HepG2 (cell line): ENCODE data around the gene RNF222. TPM values are rescaled to one million over a fixed set of nuclear protein-coding genes. Genes with fewer than 3 reads are reported as not detected.

ENCODE experiments used
- ATAC-seq: fragments of 200-7000 bp; cut with Tn5 transposase; 3 replicates; pipeline ENCODE4 v1.9.1; 2020; ENCODE audit warnings: mild to moderate bottlenecking, moderate library complexity
- BruUV-seq: library from RNA; stranded (reverse); fragments of 400-500 nt; replicated peaks from 2 replicates; lab custom pipeline; 2021; lab: Mats Ljungman, UMichigan
- CTCF ChIA-PET: fragments of 300-600 bp; formaldehyde crosslinking; extraction: SDS; loops from one replicate; lab custom pipeline; 2021; ENCODE audit warnings: low total read pairs, inconsistent platforms, low intra/inter-chr PET ratio; lab: Yijun Ruan, JAX
- POLR2A ChIA-PET: fragments of 350-600 bp; sonication (Branson Sonifier 250); formaldehyde crosslinking; loops from one replicate; lab custom pipeline; 2020; ENCODE audit warnings: antibody characterized with exemption, inconsistent platforms; lab: Yijun Ruan, JAX
- DNase-seq: peaks from one replicate; pipeline ENCODE4 v3.0.0-alpha.2; 2015; ENCODE audit warnings: low spot score
- FAIRE-seq: peaks from 3 replicates; lab custom pipeline; 2011; peaks lifted over from hg19 to GRCh38; lab: Jason Lieb, UNC
- H2AFZ ChIP-seq: one replicate; pipeline ENCODE4 v1.6.1; 2011; ENCODE audit warnings: low read length, inconsistent platforms
- H3K27ac ChIP-seq: fragments of 300-600 bp; 3 replicates; pipeline ENCODE4 v1.8.0; 2011; ENCODE audit warnings: mixed run types, mild to moderate bottlenecking, mixed read lengths, low read length, inconsistent platforms; ENCODE audit not compliant: insufficient read depth; ENCODE audit errors: extremely low read length
- H3K27me3 ChIP-seq, 2 experiments: fragments of 200-600 bp in 1 of 2; 2 replicates in 1 of 2; 3 replicates in 1 of 2; pipeline versions ENCODE4 v1.6.0 to v1.8.0; 2011; ENCODE audit warnings: low read length in 2 of 2, mild to moderate bottlenecking in 2 of 2, moderate library complexity in 2 of 2, inconsistent platforms in 1 of 2; ENCODE audit not compliant: insufficient read depth in 2 of 2, control insufficient read depth in 1 of 2
- H3K36me3 ChIP-seq, 2 experiments: fragments of 200-600 bp in 1 of 2; replicated peaks in 1 of 2; 2 replicates in 1 of 2; 3 replicates in 1 of 2; pipeline versions ENCODE4 v1.5.1 to v1.8.0; 2011; ENCODE audit warnings: low read length in 2 of 2, inconsistent platforms in 1 of 2; ENCODE audit not compliant: insufficient read depth in 2 of 2, control insufficient read depth in 1 of 2
- H3K4me1 ChIP-seq: 2 replicates; pipeline ENCODE4 v1.5.1; 2012; ENCODE audit warnings: low read length, inconsistent platforms; ENCODE audit not compliant: insufficient read depth
- H3K4me2 ChIP-seq: 2 replicates; pipeline ENCODE4 v1.6.0; 2011; ENCODE audit warnings: low read depth, low read length, inconsistent platforms
- H3K4me3 ChIP-seq, 3 experiments: fragments of 200-600 bp in 1 of 3; sonication (generic), shearing (Covaris generic) in 1 of 3; replicated peaks in 1 of 3; 2 replicates each; pipeline ENCODE4 v1.5.1; 2011 to 2016; ENCODE audit warnings: low read length in 3 of 3, inconsistent platforms in 2 of 3, low read depth in 2 of 3, mild to moderate bottlenecking in 2 of 3, control low read depth in 1 of 3, mixed read lengths in 1 of 3; ENCODE audit not compliant: insufficient read depth in 1 of 3
- H3K79me2 ChIP-seq: one replicate; pipeline ENCODE4 v1.6.1; 2011; ENCODE audit warnings: low read length, inconsistent platforms; ENCODE audit not compliant: insufficient read depth
- H3K9ac ChIP-seq: 2 replicates; pipeline ENCODE4 v1.6.0; 2011; ENCODE audit warnings: mild to moderate bottlenecking, low read depth, low read length, inconsistent platforms; ENCODE audit not compliant: insufficient read depth
- H3K9me3 ChIP-seq: 2 replicates; pipeline ENCODE4 v1.5.1; 2012; ENCODE audit warnings: mild to moderate bottlenecking, low read length
- H4K20me1 ChIP-seq: 2 replicates; pipeline ENCODE4 v1.6.0; 2011; ENCODE audit warnings: inconsistent platforms, mild to moderate bottlenecking, low read length, moderate library complexity; ENCODE audit not compliant: insufficient read depth
- CCDC6 ChIP-seq: sonication (generic); formaldehyde crosslinking; IDR thresholded peaks from 2 replicates; pipeline ENCODE4 v1.8.1; 2022; ENCODE audit warnings: mild to moderate bottlenecking, missing genetic modification reagents, moderate library complexity
- DNMT1 ChIP-seq: sonication (generic); formaldehyde crosslinking; IDR thresholded peaks from 2 replicates; pipeline ENCODE4 v1.5.1; 2020; ENCODE audit warnings: mild to moderate bottlenecking, missing genetic modification reagents
- GATAD2A ChIP-seq: IDR thresholded peaks from 2 replicates; pipeline ENCODE4 v1.6.1; 2016
- HMG20A ChIP-seq: IDR thresholded peaks from 2 replicates; pipeline ENCODE4 v1.6.1; 2016; ENCODE audit warnings: borderline replicate concordance
- IRF2 ChIP-seq: IDR thresholded peaks from 2 replicates; pipeline ENCODE4 v1.6.1; 2018; ENCODE audit warnings: missing genetic modification reagents, missing compliant biosample characterization
- JUND ChIP-seq: sonication (generic); formaldehyde crosslinking; IDR thresholded peaks from 2 replicates; pipeline ENCODE4 v1.8.0; 2022; ENCODE audit warnings: mild to moderate bottlenecking, missing genetic modification reagents
- MAZ ChIP-seq, 2 experiments: sonication (generic) in 1 of 2; formaldehyde crosslinking in 1 of 2; IDR thresholded peaks; 2 replicates each; pipeline versions ENCODE4 v1.5.0 to v1.6.1; 2012 to 2020; ENCODE audit warnings: low read depth in 2 of 2, mild to moderate bottlenecking in 2 of 2, borderline replicate concordance in 1 of 2, improper control_type of control experiment in 1 of 2, low read length in 1 of 2, missing genetic modification reagents in 1 of 2, moderate library complexity in 1 of 2
- MED13 ChIP-seq: sonication (generic); formaldehyde crosslinking; IDR thresholded peaks from 2 replicates; pipeline ENCODE4 v1.5.0; 2020; ENCODE audit warnings: missing genetic modification reagents
- ONECUT2 ChIP-seq: sonication (generic); formaldehyde crosslinking; IDR thresholded peaks from 2 replicates; pipeline ENCODE4 v1.4.0; 2020; ENCODE audit warnings: missing genetic modification reagents
- SRSF9 ChIP-seq: fragments of 200-400 bp; formaldehyde crosslinking; IDR thresholded peaks from 2 replicates; pipeline ENCODE4 v1.6.1; 2018; ENCODE audit warnings: borderline replicate concordance, mild to moderate bottlenecking, low read depth, low read length; ENCODE audit not compliant: insufficient read depth, poor library complexity, severe bottlenecking
- ZBTB3 ChIP-seq: sonication (generic); formaldehyde crosslinking; IDR thresholded peaks from 2 replicates; pipeline ENCODE4 v1.4.0; 2020; ENCODE audit warnings: low read depth, mild to moderate bottlenecking, moderate library complexity, missing genetic modification reagents, borderline replicate concordance
- ZNF382 ChIP-seq: sonication (generic); formaldehyde crosslinking; IDR thresholded peaks from 2 replicates; pipeline ENCODE4 v1.5.0; 2020; ENCODE audit warnings: missing genetic modification reagents, mild to moderate bottlenecking, borderline replicate concordance
- ZNF383 ChIP-seq: sonication (generic); formaldehyde crosslinking; IDR thresholded peaks from 2 replicates; pipeline ENCODE4 v1.4.0; 2020; ENCODE audit warnings: missing genetic modification reagents, mild to moderate bottlenecking, borderline replicate concordance
- ZNF549 ChIP-seq: sonication (generic); formaldehyde crosslinking; IDR thresholded peaks from 2 replicates; pipeline ENCODE4 v1.5.0; 2020; ENCODE audit warnings: missing genetic modification reagents
- ZNF550 ChIP-seq: sonication (generic); formaldehyde crosslinking; IDR thresholded peaks from 2 replicates; pipeline ENCODE4 v1.4.0; 2020; ENCODE audit warnings: mild to moderate bottlenecking, missing genetic modification reagents, borderline replicate concordance
- ZNF777 ChIP-seq: sonication (generic); formaldehyde crosslinking; IDR thresholded peaks from 2 replicates; pipeline ENCODE4 v1.4.0; 2020; ENCODE audit warnings: missing genetic modification reagents
- ZNF816 ChIP-seq: sonication (generic); formaldehyde crosslinking; IDR thresholded peaks from 2 replicates; pipeline ENCODE4 v1.8.0; 2022; ENCODE audit warnings: missing genetic modification reagents, mild to moderate bottlenecking, borderline replicate concordance
- whole genome bisulfite sequencing: methylation state at CpG from one replicate; pipeline ENCODE4 v1.1.6; 2017; ENCODE audit warnings: low lambda C conversion rate; 5-methylcytosine and 5-hydroxymethylcytosine counted together
- in situ Hi-C: cut with HindIII; loops from 2 replicates; pipeline ENCODE4 v1.10.0; 2017; ENCODE audit warnings: low pct_unique_long_range_greater_than_20kb; ENCODE audit not compliant: extremely low pct_ligation_motif_present
- intact Hi-C: fragments of 100-400 bp; cut with micrococcal nuclease; formaldehyde crosslinking; loops from one replicate; pipeline ENCODE4 v1.10.0; 2022; ENCODE audit not compliant: unreplicated experiment
- polyA plus RNA-seq, 8 experiments: library from polyadenylated mRNA; depleted of rRNA in 3 of 8; stranded (reverse) in 7 of 8; unstranded in 1 of 8; fragments of >200 nt; fragmentation: Illumina TruSeq in 4 of 8; extraction: Trizol in 4 of 8; gene quantifications; 2 replicates each; pipeline versions ENCODE4 v1.2.1 to v1.2.3, GENCODE V29; 2011 to 2016; ENCODE audit warnings: low read depth in 4 of 8, missing spikeins in 1 of 8, mixed read lengths in 1 of 8; ENCODE audit not compliant: insufficient read depth in 1 of 8
- total RNA-seq, 5 experiments: library from RNA; depleted of rRNA; stranded (reverse); fragments of >200 nt; fragmentation: Illumina TruSeq; extraction: Trizol; gene quantifications; 2 replicates each; pipeline ENCODE4 v1.2.3, GENCODE V29; 2016; ENCODE audit warnings: low read depth in 1 of 5
- TF ChIP-seq, protein P1 (sequence below): sonication (generic); formaldehyde crosslinking; IDR thresholded peaks from 2 replicates; pipeline ENCODE4 v1.4.0; 2020; ENCODE audit warnings: missing genetic modification reagents

The RNF222 gene
- total and polyA plus RNA-seq, 2 of the 13 experiments (the other 11 are each of a cell fraction or from before 2014, with no cell fraction given): not detected

DNA sequence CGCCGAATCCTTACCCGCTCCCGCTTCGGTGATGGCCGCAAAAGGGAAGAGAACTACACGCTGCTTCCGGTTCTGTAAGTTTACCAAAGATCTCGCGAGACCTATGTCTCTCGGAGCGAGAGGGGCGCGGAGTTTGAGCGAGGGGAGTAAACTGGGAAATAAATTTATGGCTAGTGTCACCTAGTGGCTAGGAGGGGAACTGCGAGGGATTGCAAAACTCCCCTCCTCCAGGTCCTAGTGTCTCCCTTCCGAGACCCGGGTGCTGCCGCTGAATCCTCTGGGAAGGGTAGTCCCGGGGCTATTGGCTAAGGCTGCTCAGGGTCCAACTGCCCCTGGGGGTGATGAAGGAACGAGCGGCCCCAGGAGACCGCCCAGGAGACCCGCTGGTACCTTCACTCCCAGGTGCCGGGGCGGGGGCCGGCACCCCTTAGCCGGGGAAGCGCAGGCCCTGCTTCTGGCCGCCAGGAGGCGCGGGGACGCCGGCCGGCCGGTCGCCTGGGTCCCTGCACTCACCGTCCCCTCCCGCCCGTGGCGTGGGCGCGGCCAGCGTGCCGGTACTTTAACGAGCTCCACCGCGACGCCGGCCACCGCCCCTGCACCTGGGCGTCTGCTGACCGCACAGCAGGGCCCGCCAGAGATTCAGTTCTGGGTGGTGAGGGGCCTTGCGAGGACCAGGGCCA lies 14.3 kb downstream of the RNF222 start, which contains the start of gene RPL26:
TSS of gene RPL26 (minus strand) at position 51 of the 680 bp plus-strand sequence. CDS start 883 bp downstream, outside the sequence.
- H3K4me3 ChIP-seq: peak within 1 kb of the TSS; percentile 82 to 90 (median 87)
- H3K4me1 ChIP-seq: peaks cover 53% of the 10 kb centered on the region
- H3K9ac ChIP-seq: peak within 1 kb of the TSS; percentile 95
- peaks cover 9 to 30% of the 10 kb centered on the region in 2 experiments; a peak in 4 of 5 replicates for H3K36me3 ChIP-seq
- ATAC-seq: peak; percentile 89
- intact Hi-C loops: loop anchor here (2.0 to 10.0 kb wide), 2 partner anchors 52 to 362 kb away; partner anchors contain the start of genes CCDC42 and NDEL1
- no peaks in the 10 kb centered on the region for H3K9me3 ChIP-seq
- no TSS peak for BruUV-seq
- DNase-seq: peak; percentile 98
- POLR2A ChIA-PET: interaction anchor here (1.0 to 1.8 kb wide), 11 partner anchors 8 to 363 kb away, joined by 3 to 11 read pairs (median 4); partner anchors contain the start of gene NDEL1
- CTCF ChIA-PET: interaction anchor here (1.1 to 2.0 kb wide), 4 partner anchors 68 to 403 kb away, joined by 3 to 7 read pairs (median 4); no protein-coding TSS in a partner anchor
- peaks cover 32% of the 10 kb centered on the region for H4K20me1 ChIP-seq
- WGBS: 2% methylated on average over 18 of the region's 55 CpGs
- H3K79me2 ChIP-seq: peaks cover 31% of the 10 kb centered on the region
- in situ Hi-C loops: no loop called here
- H3K4me2 ChIP-seq: peak within 1 kb of the TSS; percentile 87
- no peak within 1 kb of the TSS for H2AFZ ChIP-seq
- H3K27me3 ChIP-seq: no peaks in the 10 kb centered on the region; a peak in 1 of 5 replicates
- peak within 1 kb of the TSS; percentile 64 for H3K27ac ChIP-seq
- FAIRE-seq: peak; percentile 99
- no peak for TF ChIP-seq ONECUT2
- TF ChIP-seq ZNF549 (CRISPR knock-in tag): no peak
- peak; percentile 56 for TF ChIP-seq MAZ (IDR thresholded peaks at IDR 0.05; ENCODE audit: borderline replicate concordance, low read depth, low read length)
- TF ChIP-seq MAZ (CRISPR knock-in tag; IDR thresholded peaks at IDR 0.05; ENCODE audit: low read depth): peak; percentile 87; the same call in 1 of the 2 replicates
- no peak for TF ChIP-seq ZBTB3 (CRISPR knock-in tag)
- TF ChIP-seq JUND (CRISPR knock-in tag): no peak; the same call in 1 of the 2 replicates
- peak; percentile 89 for TF ChIP-seq DNMT1
- no peak for TF ChIP-seq ZNF383 (CRISPR knock-in tag)
- no peak for TF ChIP-seq ZNF550 (CRISPR knock-in tag)
- TF ChIP-seq GATAD2A (CRISPR knock-in tag): peak; percentile 49; the same call in 1 of the 2 replicates
- no peak for TF ChIP-seq MED13
- 0 out of 2 replicates have a peak, but pooled peaks have one; percentile 27 for TF ChIP-seq HMG20A (CRISPR knock-in tag)
- TF ChIP-seq IRF2 (CRISPR knock-in tag): peak; percentile 90
- TF ChIP-seq CCDC6 (CRISPR knock-in tag): 0 out of 2 replicates have a peak, but pooled peaks have one; percentile 22
- no peak for TF ChIP-seq ZNF382 (CRISPR knock-in tag)
- TF ChIP-seq ZNF816: 0 out of 2 replicates have a peak, but pooled peaks have one; percentile 49
- TF ChIP-seq, protein P1, sequence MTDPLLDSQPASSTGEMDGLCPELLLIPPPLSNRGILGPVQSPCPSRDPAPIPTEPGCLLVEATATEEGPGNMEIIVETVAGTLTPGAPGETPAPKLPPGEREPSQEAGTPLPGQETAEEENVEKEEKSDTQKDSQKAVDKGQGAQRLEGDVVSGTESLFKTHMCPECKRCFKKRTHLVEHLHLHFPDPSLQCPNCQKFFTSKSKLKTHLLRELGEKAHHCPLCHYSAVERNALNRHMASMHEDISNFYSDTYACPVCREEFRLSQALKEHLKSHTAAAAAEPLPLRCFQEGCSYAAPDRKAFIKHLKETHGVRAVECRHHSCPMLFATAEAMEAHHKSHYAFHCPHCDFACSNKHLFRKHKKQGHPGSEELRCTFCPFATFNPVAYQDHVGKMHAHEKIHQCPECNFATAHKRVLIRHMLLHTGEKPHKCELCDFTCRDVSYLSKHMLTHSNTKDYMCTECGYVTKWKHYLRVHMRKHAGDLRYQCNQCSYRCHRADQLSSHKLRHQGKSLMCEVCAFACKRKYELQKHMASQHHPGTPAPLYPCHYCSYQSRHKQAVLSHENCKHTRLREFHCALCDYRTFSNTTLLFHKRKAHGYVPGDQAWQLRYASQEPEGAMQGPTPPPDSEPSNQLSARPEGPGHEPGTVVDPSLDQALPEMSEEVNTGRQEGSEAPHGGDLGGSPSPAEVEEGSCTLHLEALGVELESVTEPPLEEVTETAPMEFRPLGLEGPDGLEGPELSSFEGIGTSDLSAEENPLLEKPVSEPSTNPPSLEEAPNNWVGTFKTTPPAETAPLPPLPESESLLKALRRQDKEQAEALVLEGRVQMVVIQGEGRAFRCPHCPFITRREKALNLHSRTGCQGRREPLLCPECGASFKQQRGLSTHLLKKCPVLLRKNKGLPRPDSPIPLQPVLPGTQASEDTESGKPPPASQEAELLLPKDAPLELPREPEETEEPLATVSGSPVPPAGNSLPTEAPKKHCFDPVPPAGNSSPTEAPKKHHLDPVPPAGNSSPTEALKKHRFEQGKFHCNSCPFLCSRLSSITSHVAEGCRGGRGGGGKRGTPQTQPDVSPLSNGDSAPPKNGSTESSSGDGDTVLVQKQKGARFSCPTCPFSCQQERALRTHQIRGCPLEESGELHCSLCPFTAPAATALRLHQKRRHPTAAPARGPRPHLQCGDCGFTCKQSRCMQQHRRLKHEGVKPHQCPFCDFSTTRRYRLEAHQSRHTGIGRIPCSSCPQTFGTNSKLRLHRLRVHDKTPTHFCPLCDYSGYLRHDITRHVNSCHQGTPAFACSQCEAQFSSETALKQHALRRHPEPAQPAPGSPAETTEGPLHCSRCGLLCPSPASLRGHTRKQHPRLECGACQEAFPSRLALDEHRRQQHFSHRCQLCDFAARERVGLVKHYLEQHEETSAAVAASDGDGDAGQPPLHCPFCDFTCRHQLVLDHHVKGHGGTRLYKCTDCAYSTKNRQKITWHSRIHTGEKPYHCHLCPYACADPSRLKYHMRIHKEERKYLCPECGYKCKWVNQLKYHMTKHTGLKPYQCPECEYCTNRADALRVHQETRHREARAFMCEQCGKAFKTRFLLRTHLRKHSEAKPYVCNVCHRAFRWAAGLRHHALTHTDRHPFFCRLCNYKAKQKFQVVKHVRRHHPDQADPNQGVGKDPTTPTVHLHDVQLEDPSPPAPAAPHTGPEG: peak; percentile 49; the same call in 1 of the 2 replicates
- no peak for TF ChIP-seq SRSF9
- no peak; the same call in none of the 2 replicates for TF ChIP-seq ZNF777 (CRISPR knock-in tag)
